ENCODE data around the gene FKBP5.
"Not testable (repeated sequence)": the region's sequence is repeated elsewhere in the genome, so short reads cannot be mapped to it uniquely, and the experiment has no call there.

FKBP5 gene

GRCh38 chr6:35601331-35602132 is 87.2 kb downstream of the FKBP5 start:
- no peaks in the 10 kb centered on the region for H3K27me3 ChIP-seq (ENCODE audit: control insufficient read depth, insufficient read depth, low read length, poor library complexity, severe bottlenecking)
- peaks cover 6% of the 10 kb centered on the region for H3K36me3 ChIP-seq (ENCODE audit: control insufficient read depth, insufficient read depth, low read length)
- WGBS, 2 experiments = 49 to 52% methylated on average over 8 of the region's 8 CpGs
- H3K9me3 ChIP-seq (ENCODE audit: control insufficient read depth, low read length) = no peaks in the 10 kb centered on the region
- no peak overlapping the region for H3K27ac ChIP-seq (ENCODE audit: insufficient read depth, low read depth, low read length, poor library complexity, severe bottlenecking)
- H3K4me3 ChIP-seq (ENCODE audit: insufficient read depth, low read depth, low read length) = no peak overlapping the region
- peaks cover 9% of the 10 kb centered on the region for H3K4me1 ChIP-seq (ENCODE audit: control insufficient read depth, insufficient read depth, low read length)

GRCh38 chr6:35600659-35601125 is 88.0 kb downstream of the FKBP5 start:
- Histone ChIP-seq H3K9me3 (ENCODE audit: control insufficient read depth, low read length) (no peaks in the 10 kb centered on the region), H3K27ac (ENCODE audit: insufficient read depth, low read depth, low read length, poor library complexity, severe bottlenecking) (no peak overlapping the region), H3K36me3 (ENCODE audit: control insufficient read depth, insufficient read depth, low read length) (peaks cover 6% of the 10 kb centered on the region), H3K4me1 (ENCODE audit: control insufficient read depth, insufficient read depth, low read length) (peaks cover 9% of the 10 kb centered on the region), H3K27me3 (ENCODE audit: control insufficient read depth, insufficient read depth, low read length, poor library complexity, severe bottlenecking) (no peaks in the 10 kb centered on the region), H3K4me3 (ENCODE audit: insufficient read depth, low read depth, low read length) (no peak overlapping the region)
- WGBS, 2 experiments = 100% methylated on average over 1 of the region's 1 CpG

GRCh38 chr6:35599761-35600658 is 88.7 kb downstream of the FKBP5 start:
- H3K27me3 ChIP-seq (ENCODE audit: control insufficient read depth, insufficient read depth, low read length, poor library complexity, severe bottlenecking) = no peaks in the 10 kb centered on the region
- WGBS, 2 experiments = 83 to 85% methylated on average over 8 of the region's 8 CpGs
- H3K27ac ChIP-seq (ENCODE audit: insufficient read depth, low read depth, low read length, poor library complexity, severe bottlenecking) = no peak overlapping the region
- no peak overlapping the region for H3K4me3 ChIP-seq (ENCODE audit: insufficient read depth, low read depth, low read length)
- H3K36me3 ChIP-seq (ENCODE audit: control insufficient read depth, insufficient read depth, low read length) = peaks cover 6% of the 10 kb centered on the region
- H3K9me3 ChIP-seq (ENCODE audit: control insufficient read depth, low read length) = no peaks in the 10 kb centered on the region
- peaks cover 9% of the 10 kb centered on the region for H3K4me1 ChIP-seq (ENCODE audit: control insufficient read depth, insufficient read depth, low read length)

- 91 to 94% methylated on average over 8 of the region's 8 CpGs for WGBS, 2 experiments
- not testable (repeated sequence) for H3K4me3 ChIP-seq (ENCODE audit: insufficient read depth, low read depth, low read length); H3K27ac ChIP-seq (ENCODE audit: insufficient read depth, low read depth, low read length, poor library complexity, severe bottlenecking); H3K36me3 ChIP-seq (ENCODE audit: control insufficient read depth, insufficient read depth, low read length); H3K27me3 ChIP-seq (ENCODE audit: control insufficient read depth, insufficient read depth, low read length, poor library complexity, severe bottlenecking); H3K4me1 ChIP-seq (ENCODE audit: control insufficient read depth, insufficient read depth, low read length); H3K9me3 ChIP-seq (ENCODE audit: control insufficient read depth, low read length)
Measured at GRCh38 chr6:35598621-35599020, 90.1 kb downstream of the FKBP5 start.

GRCh38 chr6:35596448-35597442 is 92.0 kb downstream of the FKBP5 start:
- H3K36me3 ChIP-seq (ENCODE audit: control insufficient read depth, insufficient read depth, low read length) = peaks cover 6% of the 10 kb centered on the region
- no peak overlapping the region for H3K27ac ChIP-seq (ENCODE audit: insufficient read depth, low read depth, low read length, poor library complexity, severe bottlenecking)
- no peak overlapping the region for H3K4me3 ChIP-seq (ENCODE audit: insufficient read depth, low read depth, low read length)
- no peaks in the 10 kb centered on the region for H3K9me3 ChIP-seq (ENCODE audit: control insufficient read depth, low read length)
- WGBS, 2 experiments = 94 to 96% methylated on average over 7 to 8 of the region's 8 CpGs
- no peaks in the 10 kb centered on the region for H3K27me3 ChIP-seq (ENCODE audit: control insufficient read depth, insufficient read depth, low read length, poor library complexity, severe bottlenecking)
- H3K4me1 ChIP-seq (ENCODE audit: control insufficient read depth, insufficient read depth, low read length) = peaks cover 4% of the 10 kb centered on the region

GRCh38 chr6:35594503-35595186 is 94.1 kb downstream of the FKBP5 start:
- H3K36me3 ChIP-seq (ENCODE audit: control insufficient read depth, insufficient read depth, low read length) = peaks cover 6% of the 10 kb centered on the region
- H3K27me3 ChIP-seq (ENCODE audit: control insufficient read depth, insufficient read depth, low read length, poor library complexity, severe bottlenecking) = no peaks in the 10 kb centered on the region
- no peak overlapping the region for H3K27ac ChIP-seq (ENCODE audit: insufficient read depth, low read depth, low read length, poor library complexity, severe bottlenecking)
- WGBS, 2 experiments = 92 to 97% methylated on average over 4 to 5 of the region's 6 CpGs
- H3K4me1 ChIP-seq (ENCODE audit: control insufficient read depth, insufficient read depth, low read length) = no peaks in the 10 kb centered on the region
- no peak overlapping the region for H3K4me3 ChIP-seq (ENCODE audit: insufficient read depth, low read depth, low read length)
- no peaks in the 10 kb centered on the region for H3K9me3 ChIP-seq (ENCODE audit: control insufficient read depth, low read length)

GRCh38 chr6:35592178-35592577 is 96.5 kb downstream of the FKBP5 start:
- WGBS, 2 experiments = 89 to 100% methylated on average over 1 to 3 of the region's 3 CpGs
- H3K9me3 ChIP-seq (ENCODE audit: control insufficient read depth, low read length) = no peaks in the 10 kb centered on the region
- no peaks in the 10 kb centered on the region for H3K27me3 ChIP-seq (ENCODE audit: control insufficient read depth, insufficient read depth, low read length, poor library complexity, severe bottlenecking)

GRCh38 chr6:35590622-35591066 is 98.1 kb downstream of the FKBP5 start:
- 94% methylated on average over 4 to 6 of the region's 6 CpGs for WGBS, 2 experiments
- Histone ChIP-seq H3K27ac (ENCODE audit: insufficient read depth, low read depth, low read length, poor library complexity, severe bottlenecking) (no peak overlapping the region), H3K36me3 (ENCODE audit: control insufficient read depth, insufficient read depth, low read length) (no peaks in the 10 kb centered on the region), H3K4me3 (ENCODE audit: insufficient read depth, low read depth, low read length) (no peak overlapping the region), H3K27me3 (ENCODE audit: control insufficient read depth, insufficient read depth, low read length, poor library complexity, severe bottlenecking) (no peaks in the 10 kb centered on the region), H3K4me1 (ENCODE audit: control insufficient read depth, insufficient read depth, low read length) (no peaks in the 10 kb centered on the region), H3K9me3 (ENCODE audit: control insufficient read depth, low read length) (no peaks in the 10 kb centered on the region)

More at GRCh38 chr6:35592178-35592577, 96.5 kb downstream of the FKBP5 start:
- Histone ChIP-seq H3K36me3 (ENCODE audit: control insufficient read depth, insufficient read depth, low read length) (peaks cover 6% of the 10 kb centered on the region), H3K4me1 (ENCODE audit: control insufficient read depth, insufficient read depth, low read length) (no peaks in the 10 kb centered on the region), H3K4me3 (ENCODE audit: insufficient read depth, low read depth, low read length) (no peak overlapping the region), H3K27ac (ENCODE audit: insufficient read depth, low read depth, low read length, poor library complexity, severe bottlenecking) (no peak overlapping the region)

- no peaks in the 10 kb centered on the region for H3K27me3 ChIP-seq (ENCODE audit: control insufficient read depth, insufficient read depth, low read length, poor library complexity, severe bottlenecking)
- H3K4me3 ChIP-seq (ENCODE audit: insufficient read depth, low read depth, low read length) = no peak overlapping the region
- H3K9me3 ChIP-seq (ENCODE audit: control insufficient read depth, low read length) = no peaks in the 10 kb centered on the region
- H3K4me1 ChIP-seq (ENCODE audit: control insufficient read depth, insufficient read depth, low read length) = no peaks in the 10 kb centered on the region
- WGBS, 2 experiments = 95 to 96% methylated on average over 3 of the region's 3 CpGs
- H3K36me3 ChIP-seq (ENCODE audit: control insufficient read depth, insufficient read depth, low read length) = no peaks in the 10 kb centered on the region
- H3K27ac ChIP-seq (ENCODE audit: insufficient read depth, low read depth, low read length, poor library complexity, severe bottlenecking) = no peak overlapping the region
Measured at GRCh38 chr6:35589904-35590303, 98.8 kb downstream of the FKBP5 start.

Measured in ectodermal cell (in vitro differentiated cells).